SU-DHL-6 (cell line): ENCODE measurements around the gene PRR22.

Experiments used
- H2AFZ ChIP-seq: fragments of 200-600 bp; sonication (generic); 2 replicates; pipeline ENCODE4 v1.6.1; 2014; ENCODE audit warnings: low read depth, mild to moderate bottlenecking, moderate library complexity, mixed read lengths, antibody characterized with exemption, low read length; ENCODE audit not compliant: severe bottlenecking
- H3F3A ChIP-seq: fragments of 200-600 bp; shearing (Covaris generic); 2 replicates; pipeline ENCODE4 v1.6.0; 2016; ENCODE audit warnings: antibody characterized with exemption, mild to moderate bottlenecking; ENCODE audit not compliant: insufficient read depth
- H3K27ac ChIP-seq: fragments of 200-600 bp; sonication (generic); 2 replicates; pipeline ENCODE4 v1.5.1; 2016; ENCODE audit warnings: low read depth, mild to moderate bottlenecking, low read length, moderate library complexity, mixed read lengths
- H3K27me3 ChIP-seq: fragments of 200-600 bp; sonication (generic), shearing (Covaris generic); 2 replicates; pipeline ENCODE4 v1.6.0; 2014; ENCODE audit warnings: mild to moderate bottlenecking, low read length
- H3K36me3 ChIP-seq: fragments of 200-600 bp; sonication (generic); 2 replicates; pipeline ENCODE4 v1.6.1; 2014; ENCODE audit warnings: mild to moderate bottlenecking, low read length, mixed read lengths
- H3K4me2 ChIP-seq: fragments of 300-600, 200-600 bp; shearing (Covaris generic), sonication (generic); 2 replicates; pipeline ENCODE4 v1.6.0; 2014; ENCODE audit warnings: low read length, low read depth, mild to moderate bottlenecking; ENCODE audit not compliant: poor library complexity, severe bottlenecking
- H3K4me3 ChIP-seq: fragments of 200-600 bp; sonication (generic); 2 replicates; pipeline ENCODE4 v1.5.1; 2014; ENCODE audit warnings: antibody characterized with exemption, low read length, mild to moderate bottlenecking, mixed read lengths; ENCODE audit not compliant: insufficient read depth, poor library complexity, severe bottlenecking
- H3K79me2 ChIP-seq: fragments of 200-600 bp; sonication (generic); 2 replicates; pipeline ENCODE4 v1.6.1; 2014; ENCODE audit warnings: mild to moderate bottlenecking, low read length, moderate library complexity; ENCODE audit not compliant: insufficient read depth
- H3K9ac ChIP-seq: fragments of 200-600 bp; sonication (generic); 2 replicates; pipeline ENCODE4 v1.7.0; 2014; ENCODE audit warnings: mild to moderate bottlenecking, low read length
- H3K9me2 ChIP-seq: fragments of 200-600 bp; sonication (generic); replicated peaks from 2 replicates; pipeline ENCODE4 v1.6.1; 2014; ENCODE audit warnings: low read length; ENCODE audit not compliant: insufficient read depth
- H3K9me3 ChIP-seq: fragments of 200-600 bp; sonication (generic); 2 replicates; pipeline ENCODE4 v1.6.1; 2014; ENCODE audit warnings: low read length, mixed read lengths; ENCODE audit not compliant: insufficient read depth
- H4K20me1 ChIP-seq: fragments of 200-600 bp; sonication (generic); 2 replicates; pipeline ENCODE4 v1.6.1; 2014; ENCODE audit warnings: low read depth, mild to moderate bottlenecking, antibody characterized with exemption, low read length, moderate library complexity, mixed read lengths
- EZH2phosphoT487 ChIP-seq: fragments of 200-600 bp; sonication (generic), shearing (Covaris generic); conservative IDR thresholded peaks from 2 replicates; pipeline ENCODE4 v1.6.1; 2018; ENCODE audit warnings: mild to moderate bottlenecking, antibody characterized with exemption, low read length, moderate library complexity, mixed read lengths
- TF ChIP-seq, protein P1 (sequence below): fragments of 200-600 bp; sonication (generic); IDR thresholded peaks from one replicate; pipeline ENCODE4 v1.5.1; 2017; ENCODE audit warnings: antibody characterized with exemption, mild to moderate bottlenecking, low read length, moderate library complexity; ENCODE audit not compliant: insufficient read depth, poor library complexity, severe bottlenecking

PRR22 gene

DNA sequence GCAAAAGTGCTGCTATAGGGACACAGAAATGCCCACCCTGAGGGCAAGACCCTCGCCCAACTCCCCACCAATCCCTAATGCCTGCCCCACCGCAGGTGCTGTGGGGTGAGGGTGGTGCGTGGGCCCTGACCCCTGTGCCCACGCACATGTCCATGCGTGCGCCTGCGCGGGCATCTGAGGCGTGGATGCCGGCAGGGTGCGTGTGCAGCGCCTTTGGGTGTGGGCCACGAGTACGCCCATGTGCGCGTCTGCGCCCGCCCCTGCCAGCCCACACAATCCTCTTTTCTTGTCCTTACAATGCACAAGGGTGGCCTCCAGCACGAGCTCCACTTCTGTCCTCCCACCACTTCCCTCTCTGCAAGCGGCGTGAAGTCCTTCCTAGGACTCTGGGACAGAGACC is 40.6 kb upstream of the PRR22 start:
- no peaks in the 10 kb centered on the region for H3K9me2 ChIP-seq
- H3F3A ChIP-seq: no peaks in the 10 kb centered on the region
- H2AFZ ChIP-seq: no peak overlapping the region
- no peak overlapping the region for H3K27ac ChIP-seq
- no peak overlapping the region for H3K9ac ChIP-seq
- no peaks in the 10 kb centered on the region for H4K20me1 ChIP-seq
- no peak overlapping the region for H3K4me3 ChIP-seq
- no peaks in the 10 kb centered on the region for H3K36me3 ChIP-seq
- TF ChIP-seq, protein P1, sequence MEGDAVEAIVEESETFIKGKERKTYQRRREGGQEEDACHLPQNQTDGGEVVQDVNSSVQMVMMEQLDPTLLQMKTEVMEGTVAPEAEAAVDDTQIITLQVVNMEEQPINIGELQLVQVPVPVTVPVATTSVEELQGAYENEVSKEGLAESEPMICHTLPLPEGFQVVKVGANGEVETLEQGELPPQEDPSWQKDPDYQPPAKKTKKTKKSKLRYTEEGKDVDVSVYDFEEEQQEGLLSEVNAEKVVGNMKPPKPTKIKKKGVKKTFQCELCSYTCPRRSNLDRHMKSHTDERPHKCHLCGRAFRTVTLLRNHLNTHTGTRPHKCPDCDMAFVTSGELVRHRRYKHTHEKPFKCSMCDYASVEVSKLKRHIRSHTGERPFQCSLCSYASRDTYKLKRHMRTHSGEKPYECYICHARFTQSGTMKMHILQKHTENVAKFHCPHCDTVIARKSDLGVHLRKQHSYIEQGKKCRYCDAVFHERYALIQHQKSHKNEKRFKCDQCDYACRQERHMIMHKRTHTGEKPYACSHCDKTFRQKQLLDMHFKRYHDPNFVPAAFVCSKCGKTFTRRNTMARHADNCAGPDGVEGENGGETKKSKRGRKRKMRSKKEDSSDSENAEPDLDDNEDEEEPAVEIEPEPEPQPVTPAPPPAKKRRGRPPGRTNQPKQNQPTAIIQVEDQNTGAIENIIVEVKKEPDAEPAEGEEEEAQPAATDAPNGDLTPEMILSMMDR: no peak
- no peak for TF ChIP-seq EZH2phosphoT487
- H3K9me3 ChIP-seq: no peaks in the 10 kb centered on the region
- H3K79me2 ChIP-seq: no peaks in the 10 kb centered on the region
- H3K4me2 ChIP-seq: no peak overlapping the region
- no peaks in the 10 kb centered on the region for H3K27me3 ChIP-seq

DNA sequence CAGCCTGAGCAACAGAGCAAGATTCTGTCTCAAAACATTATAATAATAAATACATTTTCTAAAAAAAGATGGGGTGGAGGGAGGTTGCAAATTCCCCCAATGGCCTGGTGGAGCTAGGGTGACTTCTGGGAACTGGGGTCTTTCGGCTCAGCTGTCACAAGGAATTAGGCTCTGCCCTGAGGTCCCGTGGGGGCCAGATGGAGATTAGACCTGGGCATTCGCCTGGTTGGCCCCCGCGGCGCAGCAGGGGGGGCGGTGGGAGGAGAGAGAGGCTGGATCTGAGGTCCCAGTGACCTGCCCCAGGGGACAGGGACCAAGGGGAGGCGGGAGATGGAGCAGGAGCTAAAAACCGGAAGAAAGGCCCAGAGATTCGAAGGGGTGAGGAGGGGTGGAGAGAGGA is 40.2 kb upstream of the PRR22 start:
- no peaks in the 10 kb centered on the region for H3K79me2 ChIP-seq
- no peaks in the 10 kb centered on the region for H4K20me1 ChIP-seq
- no peaks in the 10 kb centered on the region for H3F3A ChIP-seq
- H2AFZ ChIP-seq: no peak overlapping the region
- H3K9ac ChIP-seq: no peak overlapping the region
- H3K36me3 ChIP-seq: no peaks in the 10 kb centered on the region
- H3K9me3 ChIP-seq: no peaks in the 10 kb centered on the region
- H3K9me2 ChIP-seq: no peaks in the 10 kb centered on the region
- H3K27ac ChIP-seq: no peak overlapping the region
- no peak overlapping the region for H3K4me3 ChIP-seq
- no peak overlapping the region for H3K4me2 ChIP-seq
- no peaks in the 10 kb centered on the region for H3K27me3 ChIP-seq
- TF ChIP-seq, protein P1: no peak
- no peak for TF ChIP-seq EZH2phosphoT487

DNA sequence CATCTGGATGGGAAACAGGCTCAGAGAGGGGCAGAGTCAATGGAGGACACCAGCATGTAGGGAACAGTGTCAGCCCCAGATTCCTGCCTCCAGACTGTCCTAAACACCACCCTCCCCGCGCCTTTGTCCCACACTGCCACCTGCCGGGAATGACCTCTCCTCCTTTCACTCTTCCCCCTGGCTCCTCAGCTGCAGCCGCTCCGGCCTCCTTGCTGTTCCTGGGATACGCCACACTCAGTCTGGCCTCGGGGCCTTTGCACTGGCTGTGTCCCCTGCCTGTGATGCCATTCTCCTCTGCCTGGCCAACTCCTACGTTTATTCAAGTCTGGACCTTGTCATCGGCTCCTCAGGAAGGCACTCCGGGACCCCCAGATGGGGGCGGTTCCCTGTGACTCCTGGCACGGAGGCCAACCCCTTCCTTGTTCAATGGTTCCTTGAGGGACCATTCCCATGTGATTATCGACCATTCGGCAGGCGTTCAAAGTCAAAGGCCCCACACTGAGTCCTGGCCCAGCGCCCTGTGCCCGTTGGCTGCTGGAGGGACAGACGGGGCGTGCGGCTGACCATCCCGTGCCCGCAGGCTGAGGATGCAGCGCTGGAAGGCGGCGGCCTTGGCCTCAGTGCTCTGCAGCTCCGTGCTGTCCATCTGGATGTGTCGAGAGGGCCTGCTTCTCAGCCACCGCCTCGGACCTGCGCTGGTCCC is 39.2 kb upstream of the PRR22 start:
- Histone ChIP-seq H3F3A (no peaks in the 10 kb centered on the region), H3K36me3 (no peaks in the 10 kb centered on the region), H3K79me2 (no peaks in the 10 kb centered on the region), H3K27me3 (no peaks in the 10 kb centered on the region), H3K9me2 (no peaks in the 10 kb centered on the region), H4K20me1 (no peaks in the 10 kb centered on the region), H3K9ac (no peak overlapping the region), H3K9me3 (no peaks in the 10 kb centered on the region), H3K27ac (no peak overlapping the region), H3K4me3 (no peak overlapping the region), H2AFZ (no peak overlapping the region), H3K4me2 (no peak overlapping the region)
- no peak for TF ChIP-seq EZH2phosphoT487
- TF ChIP-seq, protein P1: peak; percentile 22
